ENCODE results near the gene NUS1. TPM values are rescaled to one million over a fixed set of nuclear protein-coding genes. Genes with fewer than 3 reads are reported as not detected.
"Not testable (repeated sequence)": the region's sequence is repeated elsewhere in the genome, so short reads cannot be mapped to it uniquely, and the experiment has no call there.

The NUS1 gene
- total RNA-seq, 1 experiment from 2014 or later: 12.7 TPM

DNA sequence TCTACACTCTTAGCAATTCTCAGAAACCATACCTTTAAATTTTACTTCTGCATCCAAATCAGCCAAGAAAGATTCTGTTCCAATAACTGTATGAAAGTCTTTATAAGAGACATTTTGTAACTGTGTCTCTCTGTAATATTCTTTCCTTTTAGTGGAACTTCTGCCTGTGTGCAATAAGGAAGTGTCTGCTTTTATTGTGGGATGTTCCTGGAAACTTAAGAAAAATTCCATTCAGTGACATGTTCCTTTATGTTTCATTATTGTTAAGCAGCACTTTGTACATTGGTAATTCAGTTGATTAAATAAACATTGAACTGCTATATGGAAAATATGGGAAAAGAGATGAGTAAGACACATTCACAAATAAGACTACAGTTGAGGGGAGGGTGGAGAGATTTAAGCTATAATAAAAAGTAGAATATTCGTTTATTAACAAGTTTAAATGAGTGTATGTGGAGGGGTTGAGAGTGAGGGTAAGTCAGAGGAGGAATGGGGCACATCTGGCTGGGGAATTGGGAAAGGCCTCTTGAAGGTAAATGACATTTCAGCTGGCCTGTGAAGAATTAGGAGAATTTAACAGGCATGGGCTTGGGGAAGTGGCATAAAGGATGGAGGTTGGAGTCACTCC is 11.9 kb downstream of the NUS1 start:
- Histone ChIP-seq H3K9me2 (replicated peaks; ENCODE audit: low read length) (no peaks in the 10 kb centered on the region), H3K9me3 (ENCODE audit: low read length) (no peaks in the 10 kb centered on the region), H3K4me3 (ENCODE audit: low read length) (no peak overlapping the region), H3K27ac (ENCODE audit: low read length) (no peak overlapping the region), H3K4me2 (ENCODE audit: low read length) (no peak overlapping the region), H3K9ac (ENCODE audit: low read length) (no peak overlapping the region), H3K36me3 (ENCODE audit: low read depth, low read length) (no peaks in the 10 kb centered on the region), H2AFZ (ENCODE audit: low read length) (no peak overlapping the region), H4K20me1 (ENCODE audit: low read length) (peaks cover 61% of the 10 kb centered on the region), H3K79me2 (ENCODE audit: low read length) (peaks cover 93% of the 10 kb centered on the region), H3K27me3 (ENCODE audit: low read length) (no peaks in the 10 kb centered on the region), H3F3A (ENCODE audit: low read length, unreplicated experiment) (no peaks in the 10 kb centered on the region), H3K4me1 (ENCODE audit: insufficient read depth, low read length) (no peaks in the 10 kb centered on the region)
- POLR2A ChIA-PET (ENCODE audit: unreplicated experiment): no interaction called here
- no peak for ATAC-seq
- CTCF ChIA-PET: no interaction called here
- TF ChIP-seq, protein P1, sequence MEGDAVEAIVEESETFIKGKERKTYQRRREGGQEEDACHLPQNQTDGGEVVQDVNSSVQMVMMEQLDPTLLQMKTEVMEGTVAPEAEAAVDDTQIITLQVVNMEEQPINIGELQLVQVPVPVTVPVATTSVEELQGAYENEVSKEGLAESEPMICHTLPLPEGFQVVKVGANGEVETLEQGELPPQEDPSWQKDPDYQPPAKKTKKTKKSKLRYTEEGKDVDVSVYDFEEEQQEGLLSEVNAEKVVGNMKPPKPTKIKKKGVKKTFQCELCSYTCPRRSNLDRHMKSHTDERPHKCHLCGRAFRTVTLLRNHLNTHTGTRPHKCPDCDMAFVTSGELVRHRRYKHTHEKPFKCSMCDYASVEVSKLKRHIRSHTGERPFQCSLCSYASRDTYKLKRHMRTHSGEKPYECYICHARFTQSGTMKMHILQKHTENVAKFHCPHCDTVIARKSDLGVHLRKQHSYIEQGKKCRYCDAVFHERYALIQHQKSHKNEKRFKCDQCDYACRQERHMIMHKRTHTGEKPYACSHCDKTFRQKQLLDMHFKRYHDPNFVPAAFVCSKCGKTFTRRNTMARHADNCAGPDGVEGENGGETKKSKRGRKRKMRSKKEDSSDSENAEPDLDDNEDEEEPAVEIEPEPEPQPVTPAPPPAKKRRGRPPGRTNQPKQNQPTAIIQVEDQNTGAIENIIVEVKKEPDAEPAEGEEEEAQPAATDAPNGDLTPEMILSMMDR (conservative IDR thresholded peaks at IDR 0.05; ENCODE audit: low read depth, low read length): no peak
- no peak for TF ChIP-seq EZH2phosphoT487 (IDR thresholded peaks at IDR 0.05; ENCODE audit: borderline replicate concordance, low read length)
- TF ChIP-seq EZH2 (IDR thresholded peaks at IDR 0.05; ENCODE audit: low read length, unreplicated experiment): no peak
- DNase-seq: no peak
- no TSS peak for BruUV-seq (replicated peaks)
- intact Hi-C loops (cut with micrococcal nuclease): no loop called here

- peaks cover 80% of the 10 kb centered on the region for H3K79me2 ChIP-seq (ENCODE audit: low read length)
- POLR2A ChIA-PET (ENCODE audit: unreplicated experiment); CTCF ChIA-PET; H3K36me3 ChIP-seq (ENCODE audit: low read depth, low read length); ATAC-seq; BruUV-seq (replicated peaks); H3K27ac ChIP-seq (ENCODE audit: low read length); H3K4me1 ChIP-seq (ENCODE audit: insufficient read depth, low read length); H2AFZ ChIP-seq (ENCODE audit: low read length); H3K9me3 ChIP-seq (ENCODE audit: low read length); intact Hi-C loops (cut with micrococcal nuclease); DNase-seq; H3F3A ChIP-seq (ENCODE audit: low read length, unreplicated experiment); H3K27me3 ChIP-seq (ENCODE audit: low read length); H3K4me3 ChIP-seq (ENCODE audit: low read length); H3K9ac ChIP-seq (ENCODE audit: low read length); H3K9me2 ChIP-seq (replicated peaks; ENCODE audit: low read length); H3K4me2 ChIP-seq (ENCODE audit: low read length): not testable (repeated sequence)
- H4K20me1 ChIP-seq (ENCODE audit: low read length): peaks cover 38% of the 10 kb centered on the region
These were observed 14.3 kb downstream of the NUS1 start for GRCh38 chr6:117689584-117689983.

DNA sequence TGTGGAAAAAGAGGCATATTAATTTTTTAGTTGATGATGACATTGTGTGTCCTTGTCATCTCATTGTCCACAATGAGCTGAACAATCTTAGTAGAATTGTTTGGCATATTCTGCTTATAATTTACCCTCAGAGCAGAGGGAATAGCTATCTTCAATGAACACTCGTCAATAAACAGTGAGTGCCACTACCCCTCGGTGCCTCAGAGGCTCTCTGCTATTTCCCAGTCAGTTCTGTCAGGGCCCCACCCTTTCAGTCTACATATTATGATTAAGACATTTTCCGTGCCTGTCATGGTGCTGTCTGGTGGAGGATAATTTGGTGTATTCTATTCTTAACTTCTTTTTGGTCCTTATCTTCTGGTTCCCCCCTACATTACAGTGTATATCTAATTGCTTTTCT is 31.2 kb downstream of the NUS1 start:
- TF ChIP-seq EZH2 (IDR thresholded peaks at IDR 0.05; ENCODE audit: low read length, unreplicated experiment) (no peak), EZH2phosphoT487 (IDR thresholded peaks at IDR 0.05; ENCODE audit: borderline replicate concordance, low read length) (no peak)
- TF ChIP-seq, protein P1 (conservative IDR thresholded peaks at IDR 0.05; ENCODE audit: low read depth, low read length): no peak
- H4K20me1 ChIP-seq (ENCODE audit: low read length): peaks cover 4% of the 10 kb centered on the region; the same call in 1 of the 2 replicates
- no peak overlapping the region for H3K4me2 ChIP-seq (ENCODE audit: low read length)
- CTCF ChIA-PET: no interaction called here
- H3K4me1 ChIP-seq (ENCODE audit: insufficient read depth, low read length): no peaks in the 10 kb centered on the region
- H3F3A ChIP-seq (ENCODE audit: low read length, unreplicated experiment): no peaks in the 10 kb centered on the region
- no peak overlapping the region for H3K27ac ChIP-seq (ENCODE audit: low read length)
- peaks cover 21% of the 10 kb centered on the region for H3K36me3 ChIP-seq (ENCODE audit: low read depth, low read length)
- H3K4me3 ChIP-seq (ENCODE audit: low read length): no peak overlapping the region
- DNase-seq: no peak
- H3K79me2 ChIP-seq (ENCODE audit: low read length): no peaks in the 10 kb centered on the region
- intact Hi-C loops (cut with micrococcal nuclease): no loop called here
- POLR2A ChIA-PET (ENCODE audit: unreplicated experiment): no interaction called here
- ATAC-seq: no peak
- H3K9me2 ChIP-seq (replicated peaks; ENCODE audit: low read length): no peaks in the 10 kb centered on the region
- H2AFZ ChIP-seq (ENCODE audit: low read length): no peak overlapping the region
- H3K9ac ChIP-seq (ENCODE audit: low read length): no peak overlapping the region
- H3K9me3 ChIP-seq (ENCODE audit: low read length): no peaks in the 10 kb centered on the region
- no TSS peak for BruUV-seq (replicated peaks)
- no peaks in the 10 kb centered on the region for H3K27me3 ChIP-seq (ENCODE audit: low read length)

- H3K4me2 ChIP-seq (ENCODE audit: low read length); CTCF ChIA-PET; H2AFZ ChIP-seq (ENCODE audit: low read length); DNase-seq; H3K27ac ChIP-seq (ENCODE audit: low read length); H3K4me3 ChIP-seq (ENCODE audit: low read length); POLR2A ChIA-PET (ENCODE audit: unreplicated experiment); BruUV-seq (replicated peaks); H4K20me1 ChIP-seq (ENCODE audit: low read length); H3K4me1 ChIP-seq (ENCODE audit: insufficient read depth, low read length); H3F3A ChIP-seq (ENCODE audit: low read length, unreplicated experiment); H3K9me3 ChIP-seq (ENCODE audit: low read length); intact Hi-C loops (cut with micrococcal nuclease); H3K9me2 ChIP-seq (replicated peaks; ENCODE audit: low read length); H3K27me3 ChIP-seq (ENCODE audit: low read length); H3K9ac ChIP-seq (ENCODE audit: low read length); H3K79me2 ChIP-seq (ENCODE audit: low read length); ATAC-seq: not testable (repeated sequence)
- peaks cover 21% of the 10 kb centered on the region for H3K36me3 ChIP-seq (ENCODE audit: low read depth, low read length)
These were observed 31.8 kb downstream of the NUS1 start for GRCh38 chr6:117706936-117707509.
